Measurements from ENCODE around the gene LITAF.

- TF ChIP-seq SUZ12 (IDR thresholded peaks at IDR 0.05; ENCODE audit: extremely low read depth, insufficient read depth, insufficient read length): no peak
- TF ChIP-seq YY1 (IDR thresholded peaks at IDR 0.05; ENCODE audit: insufficient read depth, insufficient read length): no peak
Measured at GRCh38 chr16:11543661-11544393, 42.9 kb downstream of the LITAF start.
